Hepatocyte (in vitro differentiated cells): ENCODE data around the gene SIGLEC14. TPM values are rescaled to one million over a fixed set of nuclear protein-coding genes. Genes with fewer than 3 reads are reported as not detected.

ENCODE experiments used
- DNase-seq: peaks from one replicate; pipeline ENCODE4 v3.0.0-alpha.2; 2016; ENCODE audit warnings: low spot score
- H2AFZ ChIP-seq: fragments of 200-600 bp; sonication (generic); 2 replicates; pipeline ENCODE4 v1.6.0; 2016; ENCODE audit warnings: antibody characterized with exemption, mild to moderate bottlenecking
- H3K27ac ChIP-seq: fragments of 200-600 bp; sonication (generic); 2 replicates; pipeline ENCODE4 v1.5.1; 2016; ENCODE audit warnings: mild to moderate bottlenecking
- H3K27me3 ChIP-seq: fragments of 200-600 bp; sonication (generic); 2 replicates; pipeline ENCODE4 v1.6.1; 2016
- H3K36me3 ChIP-seq: fragments of 200-600 bp; sonication (generic); replicated peaks from 2 replicates; pipeline ENCODE4 v1.5.1; 2016; ENCODE audit warnings: low read depth; ENCODE audit not compliant: insufficient read depth
- H3K4me1 ChIP-seq: fragments of 200-600 bp; sonication (generic); 2 replicates; pipeline ENCODE4 v1.5.1; 2016; ENCODE audit warnings: mild to moderate bottlenecking, moderate library complexity; ENCODE audit not compliant: insufficient read depth
- H3K4me2 ChIP-seq: fragments of 200-600 bp; sonication (generic); 2 replicates; pipeline ENCODE4 v1.6.0; 2016
- H3K4me3 ChIP-seq: fragments of 200-600 bp; sonication (generic); 2 replicates; pipeline ENCODE4 v1.5.1; 2016; ENCODE audit warnings: mild to moderate bottlenecking
- H3K79me2 ChIP-seq: fragments of 200-600 bp; sonication (generic); 2 replicates; pipeline ENCODE4 v1.6.0; 2017; ENCODE audit warnings: mild to moderate bottlenecking
- H3K9me2 ChIP-seq: fragments of 200-600 bp; sonication (generic); replicated peaks from 2 replicates; pipeline ENCODE4 v1.6.0; 2017; ENCODE audit warnings: mild to moderate bottlenecking; ENCODE audit not compliant: insufficient read depth
- H3K9me3 ChIP-seq: fragments of 200-600 bp; sonication (generic); 2 replicates; pipeline ENCODE4 v1.5.1; 2016; ENCODE audit warnings: low read depth, mild to moderate bottlenecking
- H4K20me1 ChIP-seq: fragments of 200-600 bp; sonication (generic); 2 replicates; pipeline ENCODE4 v1.6.0; 2016; ENCODE audit warnings: mild to moderate bottlenecking; ENCODE audit not compliant: insufficient read depth, poor library complexity, severe bottlenecking
- CTCF ChIP-seq: fragments of 200-600 bp; sonication (generic); IDR thresholded peaks from 2 replicates; pipeline ENCODE4 v1.5.1; 2016; ENCODE audit warnings: antibody characterized with exemption, mild to moderate bottlenecking; ENCODE audit not compliant: poor library complexity
- EZH2 ChIP-seq: fragments of 200-600 bp; sonication (generic); IDR thresholded peaks from 2 replicates; pipeline ENCODE4 v1.6.1; 2016; ENCODE audit warnings: antibody characterized with exemption, mild to moderate bottlenecking, borderline replicate concordance
- EZH2phosphoT487 ChIP-seq: fragments of 200-600 bp; sonication (generic); IDR thresholded peaks from one replicate; pipeline ENCODE4 v1.6.1; 2018; ENCODE audit warnings: antibody characterized with exemption, mild to moderate bottlenecking, low read depth, moderate library complexity; ENCODE audit not compliant: unreplicated experiment, severe bottlenecking
- WGBS: methylation state at CpG from one replicate; pipeline ENCODE4 v1.1.6; 2016; ENCODE audit warnings: low lambda C conversion rate; ENCODE audit errors: missing lambda C conversion rate; 5-methylcytosine and 5-hydroxymethylcytosine counted together
- polyA plus RNA-seq: library from polyadenylated mRNA; unstranded; fragments of >200 nt; fragmentation: Nextera tagmentation; extraction: Ambion mirVana; gene quantifications from 2 replicates; pipeline ENCODE4 v1.2.1, GENCODE V29; 2016
- total RNA-seq: library from RNA; depleted of rRNA; stranded (reverse); fragments of >200 nt; gene quantifications from 2 replicates; pipeline ENCODE4 v1.2.3, GENCODE V29; 2014

SIGLEC14 gene
- total and polyA plus RNA-seq, 2 experiments from 2014 or later = 0.13 to 0.47 TPM

DNA sequence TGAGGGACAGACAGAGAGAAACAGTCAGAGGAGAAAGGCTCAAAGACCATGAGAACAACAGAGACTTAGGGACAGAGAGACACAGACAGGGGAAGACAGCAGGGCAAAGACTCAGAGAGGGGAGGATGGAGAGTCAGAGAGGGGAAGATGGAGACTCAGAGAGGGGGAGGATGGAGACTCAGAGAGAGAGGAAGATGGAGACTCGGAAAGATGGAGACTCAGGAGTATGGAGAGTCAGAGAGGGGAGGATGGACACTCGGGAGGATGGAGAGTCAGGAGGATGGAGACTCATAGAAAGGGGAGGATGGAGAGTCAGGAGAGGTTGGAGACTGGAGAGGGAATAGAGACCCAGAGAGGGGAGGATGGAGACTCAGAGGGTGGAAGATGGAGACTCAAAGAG, 47.2 kb upstream of the SIGLEC14 start:
- H3K79me2 ChIP-seq = peaks cover 90% of the 10 kb centered on the region
- H3K4me3 ChIP-seq = no peak overlapping the region
- no peaks in the 10 kb centered on the region for H3K9me2 ChIP-seq
- no peak for DNase-seq
- TF ChIP-seq EZH2phosphoT487 (no peak), CTCF (no peak), EZH2 (no peak)
- H3K4me1 ChIP-seq = peaks cover 9% of the 10 kb centered on the region
- H3K4me2 ChIP-seq = peak overlapping the region; percentile 92
- no peaks in the 10 kb centered on the region for H3K27me3 ChIP-seq
- H3K9me3 ChIP-seq = no peaks in the 10 kb centered on the region
- 86% methylated on average over 2 of the region's 2 CpGs for WGBS
- H3K27ac ChIP-seq = no peak overlapping the region
- H3K36me3 ChIP-seq = no peaks in the 10 kb centered on the region
- no peak overlapping the region for H2AFZ ChIP-seq
- peaks cover 77% of the 10 kb centered on the region for H4K20me1 ChIP-seq

- H3K79me2 ChIP-seq = peaks cover 86% of the 10 kb centered on the region
- no peak for DNase-seq
- H2AFZ ChIP-seq = no peak within 1 kb of the TSS
- peak within 1 kb of the TSS; percentile 98 for H3K4me3 ChIP-seq
- H3K4me2 ChIP-seq = peak within 1 kb of the TSS; percentile 92
- WGBS = 80% methylated on average over 8 of the region's 8 CpGs
- TF ChIP-seq EZH2phosphoT487 = no peak
- no peak for TF ChIP-seq EZH2
- no peak for TF ChIP-seq CTCF
- no peak within 1 kb of the TSS for H3K27ac ChIP-seq
- peaks cover 9% of the 10 kb centered on the region for H3K4me1 ChIP-seq
- no peaks in the 10 kb centered on the region for H3K27me3 ChIP-seq
- H3K9me2 ChIP-seq = no peaks in the 10 kb centered on the region
- no peaks in the 10 kb centered on the region for H3K36me3 ChIP-seq
- H4K20me1 ChIP-seq = peaks cover 72% of the 10 kb centered on the region
- no peaks in the 10 kb centered on the region for H3K9me3 ChIP-seq
These were observed 46.6 kb upstream of the SIGLEC14 start, which contains the start of gene SPACA6 for GRCh38 chr19:51693260-51693659. Gene SPACA6 (plus strand): TSS chr19:51693330. CDS start chr19:51693527, 197 bp downstream.

- no peaks in the 10 kb centered on the region for H3K36me3 ChIP-seq
- H3K27me3 ChIP-seq = no peaks in the 10 kb centered on the region
- H3K9me2 ChIP-seq = no peaks in the 10 kb centered on the region
- no peak overlapping the region for H2AFZ ChIP-seq
- TF ChIP-seq CTCF (no peak), EZH2 (no peak), EZH2phosphoT487 (no peak)
- H3K27ac ChIP-seq = no peak overlapping the region
- H4K20me1 ChIP-seq = peaks cover 64% of the 10 kb centered on the region
- 88% methylated on average over 8 of the region's 18 CpGs for WGBS
- H3K79me2 ChIP-seq = peaks cover 79% of the 10 kb centered on the region
- H3K9me3 ChIP-seq = no peaks in the 10 kb centered on the region
- H3K4me1 ChIP-seq = peaks cover 12% of the 10 kb centered on the region
- H3K4me2 ChIP-seq = peak overlapping the region; percentile 92
- DNase-seq = no peak
- H3K4me3 ChIP-seq = no peak overlapping the region
These were observed 45.8 kb upstream of the SIGLEC14 start for GRCh38 chr19:51692468-51692867.
